GM12878 (cell line): ENCODE data around the gene KLRK1. TPM values are rescaled to one million over a fixed set of nuclear protein-coding genes. Genes with fewer than 3 reads are reported as not detected.

Experiments
- ATAC-seq: fragments of 200-7000 bp; cut with Tn5 transposase; 3 replicates; pipeline ENCODE4 v1.9.1; 2020; ENCODE audit warnings: mild to moderate bottlenecking, moderate library complexity
- BruUV-seq: library from RNA; stranded (reverse); fragments of 400-500 nt; replicated peaks from 2 replicates; lab custom pipeline; 2021; lab: Mats Ljungman, UMichigan
- CTCF ChIA-PET: fragments of 300-600 bp; sonication (Branson Sonifier 250); formaldehyde crosslinking; extraction: SDS; loops from one replicate; lab custom pipeline; 2021; ENCODE audit warnings: inconsistent platforms; lab: Yijun Ruan, JAX
- POLR2A ChIA-PET: fragments of 350-600 bp; formaldehyde crosslinking; extraction: SDS; loops from one replicate; lab custom pipeline; 2021; ENCODE audit warnings: inconsistent platforms; lab: Charles Lee
- RAD21 ChIA-PET: fragments of 300-600 bp; sonication (Branson Sonifier 250); formaldehyde crosslinking; loops from one replicate; lab custom pipeline; 2023; ENCODE audit warnings: antibody characterized with exemption; ENCODE audit not compliant: unreplicated experiment; lab: Charles Lee
- SMC1A ChIA-PET: fragments of 300-600 bp; sonication (Branson Sonifier 250); formaldehyde crosslinking; loops from one replicate; lab custom pipeline; 2023; ENCODE audit not compliant: unreplicated experiment, uncharacterized antibody; lab: Charles Lee
- DNase-seq: peaks from one replicate; pipeline ENCODE4 v3.0.0-alpha.2; 2011; ENCODE audit warnings: low read depth, low spot score
- FAIRE-seq: peaks from 3 replicates; lab custom pipeline; 2011; peaks lifted over from hg19 to GRCh38; lab: Jason Lieb, UNC
- H2AFZ ChIP-seq: 2 replicates; pipeline ENCODE4 v1.6.0; 2011; ENCODE audit warnings: low read depth, low read length, control low read depth; ENCODE audit not compliant: control insufficient read depth
- H3K27ac ChIP-seq: 2 replicates; pipeline ENCODE4 v1.5.1; 2011; ENCODE audit warnings: control low read depth; ENCODE audit not compliant: control insufficient read depth, insufficient read depth
- H3K27me3 ChIP-seq, 2 experiments: replicated peaks in 1 of 2; 2 replicates each; pipeline versions ENCODE4 v1.6.0 to v1.6.1; 2011; ENCODE audit warnings: low read length in 1 of 2; ENCODE audit not compliant: control insufficient read depth in 2 of 2, insufficient read depth in 2 of 2
- H3K36me3 ChIP-seq, 2 experiments: 2 replicates each; pipeline ENCODE4 v1.5.1; 2011; ENCODE audit warnings: low read length in 1 of 2; ENCODE audit not compliant: control insufficient read depth in 2 of 2, insufficient read depth in 2 of 2
- H3K4me1 ChIP-seq: 2 replicates; pipeline ENCODE4 v1.6.1; 2011; ENCODE audit warnings: mild to moderate bottlenecking, low read length, moderate library complexity, mixed read lengths; ENCODE audit not compliant: control insufficient read depth, insufficient read depth
- H3K4me2 ChIP-seq: 2 replicates; pipeline ENCODE4 v1.6.0; 2011; ENCODE audit warnings: control low read depth; ENCODE audit not compliant: control insufficient read depth, insufficient read depth
- H3K4me3 ChIP-seq: fragments of 200-600 bp; sonication (generic); 2 replicates; pipeline ENCODE4 v1.5.1; 2016
- H3K79me2 ChIP-seq: 2 replicates; pipeline ENCODE4 v1.6.0; 2011; ENCODE audit warnings: low read length; ENCODE audit not compliant: control insufficient read depth, insufficient read depth
- H3K9ac ChIP-seq: 2 replicates; pipeline ENCODE4 v1.8.0; 2011; ENCODE audit warnings: low read length, control low read depth, mixed read lengths; ENCODE audit not compliant: control insufficient read depth, insufficient read depth
- H3K9me3 ChIP-seq: replicated peaks from 3 replicates; pipeline ENCODE4 v1.5.1; 2011; ENCODE audit warnings: mild to moderate bottlenecking, low read length; ENCODE audit not compliant: control insufficient read depth, insufficient read depth
- H4K20me1 ChIP-seq: 2 replicates; pipeline ENCODE4 v1.6.0; 2011; ENCODE audit not compliant: control insufficient read depth, insufficient read depth
- ASH2L ChIP-seq: fragments of 300-600, 200-600 bp; sonication (generic); IDR thresholded peaks from 2 replicates; pipeline ENCODE4 v1.6.1; 2017; ENCODE audit warnings: low read depth, mild to moderate bottlenecking, borderline replicate concordance
- BHLHE40 ChIP-seq, 2 experiments: fragments of 450-650 bp in 1 of 2; IDR thresholded peaks; 2 replicates each; pipeline ENCODE4 v1.6.1; 2011 to 2017; ENCODE audit warnings: low read depth in 2 of 2, borderline replicate concordance in 1 of 2, improper control_type of control experiment in 1 of 2, low read length in 1 of 2, mild to moderate bottlenecking in 1 of 2
- ESRRA ChIP-seq: IDR thresholded peaks from 2 replicates; pipeline ENCODE4 v1.6.1; 2012; ENCODE audit warnings: mild to moderate bottlenecking, low read length, improper control_type of control experiment
- EZH2 ChIP-seq: IDR thresholded peaks from 2 replicates; pipeline ENCODE4 v1.6.1; 2012; ENCODE audit warnings: low read depth, mild to moderate bottlenecking, control low read depth, inconsistent platforms, low read length, borderline replicate concordance; ENCODE audit not compliant: control insufficient read depth
- HDAC2 ChIP-seq: fragments of 200-600 bp; sonication (generic); IDR thresholded peaks from 2 replicates; pipeline ENCODE4 v1.6.1; 2017
- JUND ChIP-seq: IDR thresholded peaks from 2 replicates; pipeline ENCODE4 v1.6.1; 2012; ENCODE audit warnings: low read depth, mild to moderate bottlenecking, low read length, improper control_type of control experiment, moderate library complexity
- KDM1A ChIP-seq: fragments of 200-600 bp; sonication (generic); IDR thresholded peaks from 2 replicates; pipeline ENCODE4 v1.6.1; 2016; ENCODE audit warnings: borderline replicate concordance
- MTA2 ChIP-seq: fragments of 450-650 bp; IDR thresholded peaks from 2 replicates; pipeline ENCODE4 v1.6.1; 2016; ENCODE audit warnings: low read depth, mild to moderate bottlenecking, moderate library complexity
- NFXL1 ChIP-seq: fragments of 450-650 bp; IDR thresholded peaks from 2 replicates; pipeline ENCODE4 v1.6.1; 2017; ENCODE audit warnings: antibody characterized with exemption, mild to moderate bottlenecking, borderline replicate concordance
- NFYB ChIP-seq: IDR thresholded peaks from 2 replicates; pipeline ENCODE4 v1.6.1; 2011; ENCODE audit warnings: low read depth, mild to moderate bottlenecking, low read length, improper control_type of control experiment, moderate library complexity; ENCODE audit not compliant: insufficient read depth
- NR2C2 ChIP-seq: IDR thresholded peaks from 2 replicates; pipeline ENCODE4 v1.6.1; 2011; ENCODE audit warnings: borderline replicate concordance, low read depth; ENCODE audit not compliant: control insufficient read depth, insufficient read length
- PAX8 ChIP-seq: fragments of 450-650 bp; IDR thresholded peaks from 2 replicates; pipeline ENCODE4 v1.6.1; 2017; ENCODE audit warnings: mild to moderate bottlenecking, moderate library complexity
- RBBP5 ChIP-seq: fragments of 200-600 bp; sonication (generic); conservative IDR thresholded peaks from 2 replicates; pipeline ENCODE4 v1.6.1; 2016
- RCOR1 ChIP-seq: conservative IDR thresholded peaks from 2 replicates; pipeline ENCODE4 v1.6.1; 2012; ENCODE audit warnings: low read depth, low read length, improper control_type of control experiment
- RUNX3 ChIP-seq: IDR thresholded peaks from 2 replicates; pipeline ENCODE4 v1.6.1; 2012; ENCODE audit warnings: low read length, inconsistent platforms
- STAT1 ChIP-seq: fragments of 450-650 bp; conservative IDR thresholded peaks from 2 replicates; pipeline ENCODE4 v1.6.1; 2014; ENCODE audit warnings: antibody characterized with exemption, mild to moderate bottlenecking
- TARDBP ChIP-seq: IDR thresholded peaks from 2 replicates; pipeline ENCODE4 v1.6.1; 2016; ENCODE audit warnings: borderline replicate concordance
- in situ Hi-C: fragments of 300-500 bp; cut with MboI; formaldehyde crosslinking; loops from 9 replicates; pipeline ENCODE4 v1.14.3; 2018; ENCODE audit warnings: mixed read lengths
- intact Hi-C: fragments of 100-400 bp; cut with micrococcal nuclease; formaldehyde crosslinking; loops from one replicate; pipeline ENCODE4 v1.14.2; 2022; ENCODE audit not compliant: unreplicated experiment
- polyA plus RNA-seq, 11 experiments: library from polyadenylated mRNA; depleted of rRNA in 4 of 11; unstranded in 6 of 11; stranded (reverse) in 5 of 11; fragments of >200 nt; fragmentation: Nextera tagmentation in 4 of 11; fragmentation: Illumina TruSeq in 1 of 11; extraction: Ambion mirVana in 4 of 11; extraction: Trizol in 1 of 11; gene quantifications; 1 replicate in 1 of 11; 2 replicates in 10 of 11; pipeline versions ENCODE4 v1.2.1 to v1.2.3, GENCODE V29; 2011 to 2016; ENCODE audit warnings: inconsistent platforms in 2 of 11, missing spikeins in 2 of 11, low read depth in 1 of 11
- total RNA-seq, 4 experiments: library from RNA; depleted of rRNA in 3 of 4; stranded (reverse); fragments of >200 nt in 3 of 4; fragmentation: Illumina TruSeq in 1 of 4; extraction: Trizol in 1 of 4; gene quantifications; 2 replicates each; pipeline versions ENCODE4 v1.2.1 to v1.2.3, GENCODE V29; 2013 to 2021
- TF ChIP-seq, protein P1 (sequence below): fragments of 150-350 bp; IDR thresholded peaks from 2 replicates; pipeline ENCODE4 v1.6.1; 2014; ENCODE audit warnings: mild to moderate bottlenecking, low read depth, low read length

The KLRK1 gene
- total and polyA plus RNA-seq, 10 of the 15 experiments (the other 5 are each of a cell fraction or from before 2014, with no cell fraction given), result 0.27 to 2.0 (median 0.99) TPM

DNA sequence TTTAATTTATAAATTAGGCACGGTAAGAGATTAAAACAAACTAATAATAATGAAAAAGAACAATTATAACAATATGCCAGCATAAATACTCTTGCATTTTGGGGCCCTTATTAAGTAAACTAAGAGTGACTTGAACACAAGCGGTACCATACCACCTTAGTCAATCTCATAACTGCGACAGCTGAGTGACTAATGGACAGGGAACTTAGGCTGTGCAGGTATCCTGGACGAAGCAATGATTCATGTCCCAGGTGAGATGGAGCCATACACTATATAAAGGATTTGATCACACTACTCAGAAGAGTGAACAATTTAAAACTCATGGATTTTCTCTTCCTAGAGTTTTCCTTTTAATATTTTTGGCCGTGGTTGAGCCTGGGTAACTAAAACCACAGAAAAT, 15.5 kb upstream of the KLRK1 start (continued):
- TF ChIP-seq, protein P1, sequence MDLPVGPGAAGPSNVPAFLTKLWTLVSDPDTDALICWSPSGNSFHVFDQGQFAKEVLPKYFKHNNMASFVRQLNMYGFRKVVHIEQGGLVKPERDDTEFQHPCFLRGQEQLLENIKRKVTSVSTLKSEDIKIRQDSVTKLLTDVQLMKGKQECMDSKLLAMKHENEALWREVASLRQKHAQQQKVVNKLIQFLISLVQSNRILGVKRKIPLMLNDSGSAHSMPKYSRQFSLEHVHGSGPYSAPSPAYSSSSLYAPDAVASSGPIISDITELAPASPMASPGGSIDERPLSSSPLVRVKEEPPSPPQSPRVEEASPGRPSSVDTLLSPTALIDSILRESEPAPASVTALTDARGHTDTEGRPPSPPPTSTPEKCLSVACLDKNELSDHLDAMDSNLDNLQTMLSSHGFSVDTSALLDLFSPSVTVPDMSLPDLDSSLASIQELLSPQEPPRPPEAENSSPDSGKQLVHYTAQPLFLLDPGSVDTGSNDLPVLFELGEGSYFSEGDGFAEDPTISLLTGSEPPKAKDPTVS, result no peak
- TF ChIP-seq MTA2 (no peak), TARDBP (no peak), NFXL1 (no peak), JUND (no peak), BHLHE40 (IDR thresholded peaks at IDR 0.05; ENCODE audit: borderline replicate concordance in 1 of 2, low read depth in 2 of 2, low read length in 1 of 2) (no peak)

DNA sequence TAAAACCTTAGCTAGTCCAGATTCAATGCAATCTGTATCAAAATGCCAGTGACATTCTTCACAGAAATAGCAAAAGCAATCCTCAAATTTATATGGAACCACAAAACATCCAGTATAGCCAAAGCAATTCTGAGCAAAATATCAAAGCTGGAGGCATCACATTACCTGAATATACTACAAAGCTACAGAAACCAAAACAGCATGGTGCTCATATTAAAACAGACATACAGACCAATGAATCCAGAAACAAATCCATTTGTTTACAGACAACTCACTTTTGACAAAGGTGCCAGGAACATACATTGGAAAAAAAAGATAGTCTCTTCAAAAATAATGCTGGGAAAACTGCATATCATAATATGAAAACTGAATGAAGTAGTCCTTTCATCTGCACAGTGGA, 15.0 kb upstream of the KLRK1 start:
- FAIRE-seq, result no peak
- ChIA-PET CTCF (no interaction called here), SMC1A (no interaction called here), POLR2A (no interaction called here), RAD21 (interaction anchor here (1.0 kb wide), 1 partner anchor 72 kb away, joined by 7 read pairs; no protein-coding TSS in a partner anchor)
- Histone ChIP-seq H3K4me2 (no peak overlapping the region), H3K9me3 (no peaks in the 10 kb centered on the region; the same call in 2 of the 3 replicates), H4K20me1 (no peaks in the 10 kb centered on the region), H3K27ac (no peak overlapping the region), H3K4me1 (no peaks in the 10 kb centered on the region), H3K9ac (no peak overlapping the region), H2AFZ (no peak overlapping the region), H3K79me2 (no peaks in the 10 kb centered on the region), H3K36me3 (no peaks in the 10 kb centered on the region), H3K4me3 (no peak overlapping the region), H3K27me3 (no peaks in the 10 kb centered on the region)
- TF ChIP-seq RBBP5 (no peak), PAX8 (no peak), NR2C2 (no peak), ESRRA (no peak), STAT1 (no peak), NFYB (no peak), RUNX3 (no peak), HDAC2 (no peak), ASH2L (no peak), KDM1A (no peak), EZH2 (no peak), RCOR1 (no peak)
- in situ Hi-C loops, result no loop called here
- no peak for ATAC-seq
- no TSS peak for BruUV-seq
- no peak for DNase-seq
- intact Hi-C loops, result no loop called here
